Ovary (tissue), 9 donors: ENCODE results near the gene AMFR. TPM values are rescaled to one million over a fixed set of nuclear protein-coding genes. Genes with fewer than 3 reads are reported as not detected.

Source experiments
- DNase-seq, 5 donors: peaks; one replicate each; pipeline ENCODE4 v3.0.0-alpha.2; 2019 to 2020
- H3K27ac ChIP-seq, 2 donors: fragments of 200-600 bp; one replicate each; pipeline versions ENCODE4 v1.5.1 to v1.8.0; 2019 to 2022
- H3K27me3 ChIP-seq: fragments of 200-600 bp; one replicate; pipeline ENCODE4 v1.8.0; 2022
- H3K36me3 ChIP-seq: fragments of 200-600 bp; sonication (generic); one replicate; pipeline ENCODE4 v1.5.1; 2019
- H3K4me1 ChIP-seq: one replicate; pipeline ENCODE4 v1.8.1; 2013; ENCODE audit warnings: mild to moderate bottlenecking, moderate library complexity; ENCODE audit not compliant: insufficient read depth
- H3K4me3 ChIP-seq: fragments of 200-600 bp; sonication (generic); one replicate; pipeline ENCODE4 v1.5.1; 2017
- H3K9me3 ChIP-seq, 2 donors: fragments of 200-600 bp in 1 of 2; sonication (generic) in 1 of 2; one replicate each; pipeline versions ENCODE4 v1.5.1 to v1.8.1; 2013 to 2019; ENCODE audit warnings: mild to moderate bottlenecking in 1 of 2, moderate library complexity in 1 of 2
- CTCF ChIP-seq, 3 donors: fragments of 450-650 bp in 2 of 3; fragments of 200-600 bp in 1 of 3; IDR thresholded peaks; one replicate each; pipeline versions ENCODE4 v1.5.1 to v1.8.0; 2016 to 2022; ENCODE audit warnings: antibody characterized with exemption in 3 of 3, mild to moderate bottlenecking in 1 of 3
- EP300 ChIP-seq: sonication (generic); formaldehyde crosslinking; IDR thresholded peaks from one replicate; pipeline ENCODE4 v1.6.1; 2017; ENCODE audit warnings: antibody characterized with exemption
- POLR2A ChIP-seq: fragments of 450-650 bp; IDR thresholded peaks from one replicate; pipeline ENCODE4 v1.6.1; 2017; ENCODE audit warnings: antibody characterized with exemption, mild to moderate bottlenecking, moderate library complexity
- WGBS, 3 donors: extraction: QIAGEN DNeasy Blood & Tissue Kit in 1 of 3; methylation state at CpG; one replicate each; pipeline versions ENCODE4 v1.1.5 to v1.1.7; 2013 to 2017; 5-methylcytosine and 5-hydroxymethylcytosine counted together
- intact Hi-C, 4 donors: fragments of 100-400 bp; cut with DNase I; formaldehyde crosslinking; loops; one replicate each; pipeline versions ENCODE4 v1.11.0 to v1.15.1; 2022 to 2023
- polyA plus RNA-seq, 2 donors: library from polyadenylated mRNA; stranded (reverse); fragments of 200-250 nt in 1 of 2; fragments of 350-450 nt in 1 of 2; fragmentation: Illumina TruSeq in 1 of 2; extraction: RNeasy Lipid Tissue Mini Kit (QIAGEN cat#74804) in 1 of 2; gene quantifications; one replicate each; pipeline ENCODE4 v1.2.3, GENCODE V29; 2013 to 2014
- total RNA-seq, 7 donors: library from RNA; depleted of rRNA in 2 of 7; stranded (reverse); fragments of >200 nt in 2 of 7; fragmentation: NEBNext Ultra II Directional in 3 of 7; extraction: Animal tissue kit (Norgen Biotek cat#: 25700) in 3 of 7; gene quantifications; one replicate each; pipeline versions ENCODE4 v1.1.0 to v1.2.4, GENCODE V29; 2016 to 2023
- donor health status: DM: no; HTN: no; CAD: no; lungs with moderate emphysema.
- donor health status: DM: no; HTN: no; CAD: no.
- donor health status: Bipolar disorder and iron deficiency.
- donor health status: DM: yes; HTN: yes; CAD: no.
- donor health status: DM: no; HTN: no; CAD: no.
- donor health status: DM: yes; HTN: yes; CAD: no.

Gene AMFR
- total and polyA plus RNA-seq, 9 donors: 94.1 to 130 (median 107) TPM

GRCh38 chr16:56336711-56337110 is 88.6 kb downstream of the AMFR start:
- no peak overlapping the region for H3K4me3 ChIP-seq
- WGBS, 3 donors: 91 to 95% (median 94%) methylated on average over 21 of the region's 21 CpGs
- no peaks in the 10 kb centered on the region for H3K9me3 ChIP-seq
- intact Hi-C loops: no loop called here
- H3K4me1 ChIP-seq: no peaks in the 10 kb centered on the region
- TF ChIP-seq POLR2A (no peak), EP300 (no peak), CTCF (IDR thresholded peaks at IDR 0.05) (no peak)
- H3K36me3 ChIP-seq: no peaks in the 10 kb centered on the region
- DNase-seq: no peak
- no peak overlapping the region for H3K27ac ChIP-seq
- H3K27me3 ChIP-seq: no peaks in the 10 kb centered on the region

GRCh38 chr16:56336071-56336688 is 89.2 kb downstream of the AMFR start:
- intact Hi-C loops: no loop called here
- WGBS, 3 donors: 92 to 94% (median 94%) methylated on average over 8 of the region's 8 CpGs
- Histone ChIP-seq H3K4me1 (no peaks in the 10 kb centered on the region), H3K9me3 (no peaks in the 10 kb centered on the region), H3K4me3 (no peak overlapping the region), H3K36me3 (no peaks in the 10 kb centered on the region), H3K27ac (no peak overlapping the region), H3K27me3 (no peaks in the 10 kb centered on the region)
- TF ChIP-seq CTCF (IDR thresholded peaks at IDR 0.05) (no peak), POLR2A (no peak), EP300 (no peak)
- DNase-seq: no peak

DNA sequence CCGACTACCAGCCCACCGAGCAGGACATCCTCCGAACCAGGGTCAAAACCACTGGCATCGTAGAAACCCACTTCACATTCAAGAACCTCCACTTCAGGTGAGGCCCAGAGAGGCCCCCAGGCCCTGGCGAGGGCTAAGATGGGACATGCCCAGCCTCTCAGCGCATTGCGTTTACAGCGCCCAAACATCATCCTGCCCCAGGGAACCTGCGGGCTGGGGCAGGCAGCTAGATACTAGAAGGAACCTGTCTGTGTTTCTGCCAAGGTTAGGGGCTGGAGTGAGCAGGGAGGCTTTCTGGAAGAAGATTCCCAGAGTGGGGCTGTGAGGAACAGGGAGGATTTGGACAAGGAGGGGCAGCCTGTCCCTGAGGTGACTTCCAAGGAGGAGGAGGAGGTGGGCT is 90.6 kb downstream of the AMFR start:
- no peak for TF ChIP-seq POLR2A

GRCh38 chr16:56332464-56333079 is 92.8 kb downstream of the AMFR start:
- intact Hi-C loops: no loop called here
- Histone ChIP-seq H3K36me3 (no peaks in the 10 kb centered on the region), H3K27ac (no peak overlapping the region), H3K9me3 (no peaks in the 10 kb centered on the region), H3K4me3 (no peak overlapping the region), H3K4me1 (no peaks in the 10 kb centered on the region), H3K27me3 (no peaks in the 10 kb centered on the region)
- 45 to 54% (median 47%) methylated on average over 16 of the region's 16 CpGs for WGBS, 3 donors
- TF ChIP-seq CTCF (IDR thresholded peaks at IDR 0.05) (no peak), POLR2A (no peak), EP300 (no peak)
- DNase-seq: peak; percentile 28 to 70 (median 44)

More for the DNA sequence above, 90.6 kb downstream of the AMFR start:
- no peak for DNase-seq
- Histone ChIP-seq H3K36me3 (no peaks in the 10 kb centered on the region), H3K27ac (no peak overlapping the region), H3K4me1 (no peaks in the 10 kb centered on the region), H3K9me3 (no peaks in the 10 kb centered on the region), H3K4me3 (no peak overlapping the region), H3K27me3 (no peaks in the 10 kb centered on the region)
- 84 to 87% (median 86%) methylated on average over 9 of the region's 9 CpGs for WGBS, 3 donors
- intact Hi-C loops: no loop called here

DNA sequence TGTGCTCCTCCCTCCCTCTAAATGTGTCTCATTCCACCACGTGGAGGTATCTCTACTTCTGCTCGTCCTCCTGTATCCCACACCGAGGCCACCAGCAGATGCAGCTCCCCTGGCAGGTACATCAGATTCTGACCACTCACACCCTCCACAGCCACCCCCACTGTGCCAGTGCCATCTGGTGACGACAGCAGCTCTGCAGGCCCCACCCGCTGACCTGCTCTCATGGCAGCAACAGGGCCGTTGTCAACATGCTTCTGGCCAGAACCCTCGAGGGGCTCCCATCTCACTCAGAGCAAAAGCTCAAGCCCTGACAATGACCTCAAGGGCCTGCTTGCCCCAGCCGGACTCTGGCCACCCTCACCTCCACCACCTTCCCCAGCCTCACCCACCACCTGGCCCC is 93.4 kb downstream of the AMFR start:
- intact Hi-C loops: no loop called here
- no peaks in the 10 kb centered on the region for H3K9me3 ChIP-seq
- no peaks in the 10 kb centered on the region for H3K36me3 ChIP-seq
- 70 to 76% (median 75%) methylated on average over 8 of the region's 8 CpGs for WGBS, 3 donors
- H3K27ac ChIP-seq: no peak overlapping the region
- H3K4me3 ChIP-seq: no peak overlapping the region
- no peak for TF ChIP-seq CTCF (IDR thresholded peaks at IDR 0.05)
- no peak for TF ChIP-seq EP300
- TF ChIP-seq POLR2A: no peak
- no peaks in the 10 kb centered on the region for H3K4me1 ChIP-seq
- no peak for DNase-seq
- H3K27me3 ChIP-seq: no peaks in the 10 kb centered on the region
